Keratinocyte (primary cell): ENCODE results near the gene ARHGEF6.

Experiments used
- CTCF ChIP-seq, 3 experiments: IDR thresholded peaks in 1 of 3; conservative IDR thresholded peaks in 1 of 3; optimal IDR thresholded peaks in 1 of 3; 2 replicates in 2 of 3; 3 replicates in 1 of 3; pipeline versions ENCODE3 to v1.5.1; 2011; ENCODE audit warnings: low read length in 3 of 3, mild to moderate bottlenecking in 3 of 3, moderate library complexity in 2 of 3, control low read depth in 1 of 3, inconsistent platforms in 1 of 3; ENCODE audit not compliant: insufficient read depth in 2 of 3; ENCODE audit errors: extremely low read depth in 1 of 3
- EZH2 ChIP-seq: IDR thresholded peaks from one replicate; pipeline ENCODE4 v1.6.1; 2012; ENCODE audit warnings: inconsistent platforms, mild to moderate bottlenecking, low read length, moderate library complexity

DNA sequence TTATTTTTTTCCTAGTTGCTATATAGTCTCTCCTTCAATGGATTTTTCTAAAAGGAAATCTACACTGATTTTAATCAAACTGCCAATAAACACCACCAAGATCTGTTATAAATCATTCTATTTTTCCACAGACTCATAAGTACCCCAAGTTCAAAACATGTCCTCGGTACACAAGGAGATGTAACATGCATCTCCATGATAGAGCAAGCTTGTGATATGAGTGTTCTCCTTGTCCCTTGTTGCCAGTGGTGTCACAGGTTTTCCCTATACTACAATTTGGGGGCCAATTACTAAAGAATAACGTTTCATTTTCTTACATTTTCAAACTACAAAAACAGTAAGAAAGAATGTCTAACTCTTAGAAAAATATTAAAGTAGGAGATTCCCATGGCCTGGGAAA is 491 bp downstream of the ARHGEF6 start:
- no peak for TF ChIP-seq CTCF (optimal IDR thresholded peaks at IDR 0.05 in 1 of 3, IDR thresholded peaks at IDR 0.05 in 1 of 3, conservative IDR thresholded peaks at IDR 0.05 in 1 of 3; ENCODE audit: extremely low read depth in 1 of 3, insufficient read depth in 2 of 3, low read length in 3 of 3)
- TF ChIP-seq EZH2: no peak
